ENCODE data around the gene SLC16A12.

Gene SLC16A12

GRCh38 chr10:89576022-89576421 lies 40.6 kb upstream of the SLC16A12 start:
- TF ChIP-seq, protein P1, sequence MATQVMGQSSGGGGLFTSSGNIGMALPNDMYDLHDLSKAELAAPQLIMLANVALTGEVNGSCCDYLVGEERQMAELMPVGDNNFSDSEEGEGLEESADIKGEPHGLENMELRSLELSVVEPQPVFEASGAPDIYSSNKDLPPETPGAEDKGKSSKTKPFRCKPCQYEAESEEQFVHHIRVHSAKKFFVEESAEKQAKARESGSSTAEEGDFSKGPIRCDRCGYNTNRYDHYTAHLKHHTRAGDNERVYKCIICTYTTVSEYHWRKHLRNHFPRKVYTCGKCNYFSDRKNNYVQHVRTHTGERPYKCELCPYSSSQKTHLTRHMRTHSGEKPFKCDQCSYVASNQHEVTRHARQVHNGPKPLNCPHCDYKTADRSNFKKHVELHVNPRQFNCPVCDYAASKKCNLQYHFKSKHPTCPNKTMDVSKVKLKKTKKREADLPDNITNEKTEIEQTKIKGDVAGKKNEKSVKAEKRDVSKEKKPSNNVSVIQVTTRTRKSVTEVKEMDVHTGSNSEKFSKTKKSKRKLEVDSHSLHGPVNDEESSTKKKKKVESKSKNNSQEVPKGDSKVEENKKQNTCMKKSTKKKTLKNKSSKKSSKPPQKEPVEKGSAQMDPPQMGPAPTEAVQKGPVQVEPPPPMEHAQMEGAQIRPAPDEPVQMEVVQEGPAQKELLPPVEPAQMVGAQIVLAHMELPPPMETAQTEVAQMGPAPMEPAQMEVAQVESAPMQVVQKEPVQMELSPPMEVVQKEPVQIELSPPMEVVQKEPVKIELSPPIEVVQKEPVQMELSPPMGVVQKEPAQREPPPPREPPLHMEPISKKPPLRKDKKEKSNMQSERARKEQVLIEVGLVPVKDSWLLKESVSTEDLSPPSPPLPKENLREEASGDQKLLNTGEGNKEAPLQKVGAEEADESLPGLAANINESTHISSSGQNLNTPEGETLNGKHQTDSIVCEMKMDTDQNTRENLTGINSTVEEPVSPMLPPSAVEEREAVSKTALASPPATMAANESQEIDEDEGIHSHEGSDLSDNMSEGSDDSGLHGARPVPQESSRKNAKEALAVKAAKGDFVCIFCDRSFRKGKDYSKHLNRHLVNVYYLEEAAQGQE (IDR thresholded peaks at IDR 0.05; ENCODE audit: insufficient read depth in 1 of 2, low read depth in 2 of 2, low read length in 2 of 2) = no peak
- TF ChIP-seq FOXP2 (optimal IDR thresholded peaks at IDR 0.05; ENCODE audit: borderline replicate concordance, extremely low read depth, extremely low read length, insufficient read depth) (no peak), SIN3A (IDR thresholded peaks at IDR 0.05; ENCODE audit: borderline replicate concordance, insufficient read depth, low read length) (no peak), TAF1 (IDR thresholded peaks at IDR 0.05; ENCODE audit: borderline replicate concordance, insufficient read depth, low read length) (no peak), POLR2AphosphoS5 (IDR thresholded peaks at IDR 0.05; ENCODE audit: low read depth, low read length) (no peak)

DNA sequence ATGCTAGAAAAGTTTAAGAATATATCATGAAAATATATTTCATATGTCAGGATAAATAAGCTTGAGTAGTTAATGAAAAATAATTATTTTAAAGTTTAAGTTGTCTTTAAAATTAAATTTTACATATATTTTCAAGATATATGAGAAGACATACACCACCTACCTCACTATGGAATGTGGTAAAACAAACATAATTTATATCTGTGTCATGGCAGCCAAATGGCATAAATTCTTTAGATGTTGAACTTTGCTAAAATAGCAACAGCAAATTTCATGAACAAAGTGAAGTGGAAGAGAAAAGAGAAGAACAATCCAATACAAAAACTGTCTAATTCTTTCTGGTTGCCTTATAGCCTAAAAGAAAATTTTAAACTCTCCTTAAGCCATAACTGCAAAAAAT lies 39.6 kb upstream of the SLC16A12 start:
- TF ChIP-seq, protein P1 (IDR thresholded peaks at IDR 0.05; ENCODE audit: insufficient read depth in 1 of 2, low read depth in 2 of 2, low read length in 2 of 2) = no peak
- TF ChIP-seq FOXP2 (optimal IDR thresholded peaks at IDR 0.05; ENCODE audit: borderline replicate concordance, extremely low read depth, extremely low read length, insufficient read depth) (no peak), TAF1 (IDR thresholded peaks at IDR 0.05; ENCODE audit: borderline replicate concordance, insufficient read depth, low read length) (no peak), POLR2AphosphoS5 (IDR thresholded peaks at IDR 0.05; ENCODE audit: low read depth, low read length) (no peak), SIN3A (IDR thresholded peaks at IDR 0.05; ENCODE audit: borderline replicate concordance, insufficient read depth, low read length) (no peak)

- TF ChIP-seq, protein P1 (IDR thresholded peaks at IDR 0.05; ENCODE audit: insufficient read depth in 1 of 2, low read depth in 2 of 2, low read length in 2 of 2) = no peak
- TF ChIP-seq SIN3A (IDR thresholded peaks at IDR 0.05; ENCODE audit: borderline replicate concordance, insufficient read depth, low read length) = no peak
- TF ChIP-seq POLR2AphosphoS5 (IDR thresholded peaks at IDR 0.05; ENCODE audit: low read depth, low read length) = no peak
- no peak for TF ChIP-seq FOXP2 (optimal IDR thresholded peaks at IDR 0.05; ENCODE audit: borderline replicate concordance, extremely low read depth, extremely low read length, insufficient read depth)
- TF ChIP-seq TAF1 (IDR thresholded peaks at IDR 0.05; ENCODE audit: borderline replicate concordance, insufficient read depth, low read length) = no peak
These were observed 39.0 kb upstream of the SLC16A12 start for GRCh38 chr10:89574368-89574767.

DNA sequence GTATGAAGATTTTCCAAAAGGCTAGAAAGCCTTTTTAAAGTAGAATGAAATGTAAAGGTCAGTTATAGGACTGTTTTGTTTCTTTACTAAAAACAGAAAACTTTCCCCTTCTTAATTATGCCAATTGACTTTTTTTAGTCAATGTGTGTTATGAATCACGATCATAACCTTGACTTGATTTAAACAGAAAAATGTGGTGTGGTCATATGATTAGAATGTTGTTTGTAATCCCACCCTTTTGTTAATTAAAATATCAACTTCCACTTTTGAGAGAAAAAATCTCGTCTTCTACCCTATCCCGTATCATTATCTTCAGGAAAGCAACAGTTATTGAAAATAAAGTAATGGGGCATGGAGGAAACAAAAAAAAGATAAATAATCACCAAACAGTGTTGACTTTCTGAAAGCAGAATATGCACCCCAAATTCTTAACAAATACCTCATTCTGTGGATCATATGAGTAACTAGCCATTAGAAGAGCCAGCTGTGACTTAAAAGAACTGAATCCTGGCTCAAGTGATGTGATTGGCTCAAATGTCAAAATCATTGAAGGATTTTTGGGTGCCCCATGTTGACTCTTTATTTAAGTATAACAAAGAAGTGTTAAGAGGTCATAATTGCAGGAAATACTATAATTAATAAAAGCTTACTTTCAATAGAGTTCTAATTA lies 32.3 kb upstream of the SLC16A12 start:
- TF ChIP-seq TAF1 (IDR thresholded peaks at IDR 0.05; ENCODE audit: borderline replicate concordance, insufficient read depth, low read length) = no peak
- no peak for TF ChIP-seq SIN3A (IDR thresholded peaks at IDR 0.05; ENCODE audit: borderline replicate concordance, insufficient read depth, low read length)
- no peak for TF ChIP-seq POLR2AphosphoS5 (IDR thresholded peaks at IDR 0.05; ENCODE audit: low read depth, low read length)

DNA sequence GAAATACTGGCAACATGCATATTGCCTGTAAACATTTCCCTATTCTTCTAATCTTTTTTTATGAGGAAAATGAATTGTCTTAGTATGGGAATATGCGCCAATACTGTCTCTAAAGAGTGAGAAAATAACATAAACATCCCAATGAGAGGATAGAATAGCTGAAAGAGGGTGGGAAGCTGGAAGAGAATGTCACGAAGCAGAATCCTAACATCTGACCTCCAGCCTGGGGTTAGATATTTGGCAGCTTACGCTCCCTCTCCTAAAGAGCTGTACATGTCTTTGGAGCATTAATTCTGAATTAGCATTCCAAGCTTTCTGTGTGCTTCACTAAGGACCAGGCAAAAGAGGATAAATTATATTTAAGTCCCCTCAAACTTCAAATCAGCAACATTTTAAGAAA lies 31.6 kb upstream of the SLC16A12 start:
- TF ChIP-seq POLR2AphosphoS5 (IDR thresholded peaks at IDR 0.05; ENCODE audit: low read depth, low read length) = no peak
- no peak for TF ChIP-seq FOXP2 (optimal IDR thresholded peaks at IDR 0.05; ENCODE audit: borderline replicate concordance, extremely low read depth, extremely low read length, insufficient read depth)
- TF ChIP-seq, protein P1 (IDR thresholded peaks at IDR 0.05; ENCODE audit: insufficient read depth in 1 of 2, low read depth in 2 of 2, low read length in 2 of 2) = no peak
- no peak for TF ChIP-seq TAF1 (IDR thresholded peaks at IDR 0.05; ENCODE audit: borderline replicate concordance, insufficient read depth, low read length)
- no peak for TF ChIP-seq SIN3A (IDR thresholded peaks at IDR 0.05; ENCODE audit: borderline replicate concordance, insufficient read depth, low read length)

All from PFSK-1 (cell line).